HFF-Myc (cell line): ENCODE results near the gene SSBP3.
"Not testable (repeated sequence)": the region's sequence is repeated elsewhere in the genome, so short reads cannot be mapped to it uniquely, and the experiment has no call there.

ENCODE experiments used
- DNase-seq: peaks from one replicate; pipeline ENCODE4 v3.0.0-alpha.2; 2011; ENCODE audit warnings: low read depth; ENCODE audit errors: extremely low read depth
- H3K4me3 ChIP-seq: replicated peaks from 2 replicates; pipeline ENCODE4 v1.5.1; 2011; ENCODE audit warnings: low read depth, mild to moderate bottlenecking, control low read depth, low read length
- TF ChIP-seq, protein P1 (sequence below): IDR thresholded peaks from 2 replicates; pipeline ENCODE4 v1.5.1; 2012; ENCODE audit warnings: mild to moderate bottlenecking, low read depth, low read length, control low read depth; ENCODE audit errors: missing control alignments

Gene SSBP3

DNA sequence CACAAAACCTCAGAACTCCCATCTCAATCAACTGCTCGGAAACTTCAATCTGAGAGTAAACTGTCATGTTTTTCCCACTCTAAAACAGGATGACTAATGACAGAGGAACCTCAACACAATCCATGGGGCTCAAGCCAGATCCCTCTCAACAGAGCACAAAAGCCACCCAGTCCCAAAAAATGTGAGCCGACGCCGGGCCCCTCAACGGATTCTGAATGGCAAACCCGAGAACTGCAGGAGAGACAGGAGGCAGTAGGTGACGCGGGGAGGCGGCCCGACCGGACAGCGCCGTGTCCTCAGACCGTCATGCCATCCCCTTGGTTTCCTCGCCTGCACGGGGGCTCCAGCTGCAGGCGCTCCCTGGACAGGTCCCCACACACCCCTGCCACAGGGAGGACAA, 53.4 kb downstream of the SSBP3 start:
- no peak for DNase-seq
- no peak overlapping the region for H3K4me3 ChIP-seq
- TF ChIP-seq, protein P1, sequence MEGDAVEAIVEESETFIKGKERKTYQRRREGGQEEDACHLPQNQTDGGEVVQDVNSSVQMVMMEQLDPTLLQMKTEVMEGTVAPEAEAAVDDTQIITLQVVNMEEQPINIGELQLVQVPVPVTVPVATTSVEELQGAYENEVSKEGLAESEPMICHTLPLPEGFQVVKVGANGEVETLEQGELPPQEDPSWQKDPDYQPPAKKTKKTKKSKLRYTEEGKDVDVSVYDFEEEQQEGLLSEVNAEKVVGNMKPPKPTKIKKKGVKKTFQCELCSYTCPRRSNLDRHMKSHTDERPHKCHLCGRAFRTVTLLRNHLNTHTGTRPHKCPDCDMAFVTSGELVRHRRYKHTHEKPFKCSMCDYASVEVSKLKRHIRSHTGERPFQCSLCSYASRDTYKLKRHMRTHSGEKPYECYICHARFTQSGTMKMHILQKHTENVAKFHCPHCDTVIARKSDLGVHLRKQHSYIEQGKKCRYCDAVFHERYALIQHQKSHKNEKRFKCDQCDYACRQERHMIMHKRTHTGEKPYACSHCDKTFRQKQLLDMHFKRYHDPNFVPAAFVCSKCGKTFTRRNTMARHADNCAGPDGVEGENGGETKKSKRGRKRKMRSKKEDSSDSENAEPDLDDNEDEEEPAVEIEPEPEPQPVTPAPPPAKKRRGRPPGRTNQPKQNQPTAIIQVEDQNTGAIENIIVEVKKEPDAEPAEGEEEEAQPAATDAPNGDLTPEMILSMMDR, result no peak

DNA sequence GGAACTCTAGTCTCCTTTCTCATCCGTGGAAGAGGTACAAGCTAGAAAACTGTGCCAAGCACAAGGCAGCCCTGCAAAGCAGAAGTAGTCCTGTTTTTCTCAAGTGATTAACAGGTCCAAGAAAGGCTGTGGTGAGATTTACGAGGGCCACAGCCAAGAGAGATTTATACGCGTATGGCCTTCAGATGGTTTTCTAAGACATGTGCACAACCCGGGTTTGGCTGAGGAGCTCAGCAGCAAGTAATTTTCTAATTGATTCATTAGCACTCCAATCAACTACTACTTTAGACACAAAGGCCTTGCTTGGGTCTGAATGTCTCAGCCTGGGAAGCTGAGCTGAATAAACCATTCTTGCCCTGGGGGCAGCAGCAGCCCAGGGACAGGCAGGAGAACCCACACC, 55.8 kb downstream of the SSBP3 start:
- DNase-seq, result no peak
- no peak overlapping the region for H3K4me3 ChIP-seq
- TF ChIP-seq, protein P1, result no peak

- H3K4me3 ChIP-seq, result no peak overlapping the region
- TF ChIP-seq, protein P1, result no peak
- DNase-seq, result no peak
Measured at GRCh38 chr1:54348700-54349021, 57.5 kb downstream of the SSBP3 start.

DNA sequence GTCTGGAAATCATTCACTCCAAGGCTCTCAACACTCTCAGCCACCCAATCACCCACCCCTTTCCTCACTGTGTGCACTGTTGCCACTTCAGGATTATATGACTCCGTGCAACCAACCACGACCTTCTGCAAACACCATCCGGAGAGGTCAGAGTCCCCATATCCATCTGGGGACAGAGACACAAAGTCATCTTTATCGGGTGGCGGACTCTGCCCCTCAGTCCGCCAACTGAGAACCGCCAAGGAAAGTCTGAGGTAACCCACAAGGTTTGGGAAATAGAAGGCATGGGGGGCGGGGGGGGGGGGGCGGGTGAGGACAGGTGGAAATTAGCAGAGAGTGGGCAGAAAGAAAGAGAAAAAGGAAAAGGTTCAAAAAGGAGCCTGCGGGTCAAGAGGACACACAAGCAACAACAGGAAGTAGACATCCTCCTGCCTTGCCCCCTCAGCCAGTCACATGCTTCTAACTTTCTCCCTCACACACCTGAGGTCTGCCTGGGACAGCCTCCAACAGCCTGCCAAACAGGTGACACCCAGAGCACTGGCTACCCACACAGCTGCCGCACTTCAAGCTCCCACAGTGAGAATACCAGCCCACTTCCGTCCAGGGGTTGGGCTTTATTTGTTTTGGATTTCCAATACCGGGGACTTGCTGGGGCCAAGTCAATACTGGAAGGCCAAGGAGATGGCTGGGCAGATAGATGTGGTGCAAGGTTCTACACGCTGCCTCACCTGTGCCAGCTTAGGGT, 58.1 kb downstream of the SSBP3 start:
- TF ChIP-seq, protein P1, result no peak
- no peak overlapping the region for H3K4me3 ChIP-seq
- no peak for DNase-seq

DNA sequence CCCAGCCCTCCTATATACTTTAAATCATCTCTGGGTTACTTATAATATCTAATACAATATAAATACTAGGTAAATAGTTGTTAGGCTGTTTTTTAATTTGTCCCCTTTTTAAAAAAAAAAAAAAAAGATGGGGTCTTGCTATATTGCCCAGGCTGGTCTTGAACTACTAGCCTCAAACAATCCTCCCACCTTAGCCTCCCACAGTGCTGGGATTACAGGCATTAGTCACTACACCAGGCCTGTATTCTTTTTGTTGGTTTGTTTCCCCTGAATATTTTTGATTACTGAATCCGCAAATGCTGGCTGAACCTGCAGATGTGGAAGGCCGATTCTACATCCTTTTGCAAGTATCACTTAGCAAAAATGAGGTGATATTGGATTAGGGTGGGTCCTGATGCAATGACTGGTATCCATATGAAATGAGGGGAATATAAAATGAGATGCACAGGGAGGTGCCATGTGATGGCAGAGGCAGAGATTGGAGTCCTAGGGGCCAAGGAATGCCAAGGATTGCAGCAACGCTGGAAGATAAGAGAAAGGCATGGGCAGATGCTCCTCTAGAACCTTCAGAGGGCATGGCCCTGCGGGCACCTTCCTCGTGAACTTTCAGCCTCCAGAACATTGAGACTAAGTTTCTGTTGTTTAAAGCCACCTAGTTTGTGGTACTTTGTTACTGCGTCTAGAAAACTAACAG, 58.8 kb downstream of the SSBP3 start:
- no peak for DNase-seq
- no peak overlapping the region for H3K4me3 ChIP-seq
- TF ChIP-seq, protein P1, result no peak

DNA sequence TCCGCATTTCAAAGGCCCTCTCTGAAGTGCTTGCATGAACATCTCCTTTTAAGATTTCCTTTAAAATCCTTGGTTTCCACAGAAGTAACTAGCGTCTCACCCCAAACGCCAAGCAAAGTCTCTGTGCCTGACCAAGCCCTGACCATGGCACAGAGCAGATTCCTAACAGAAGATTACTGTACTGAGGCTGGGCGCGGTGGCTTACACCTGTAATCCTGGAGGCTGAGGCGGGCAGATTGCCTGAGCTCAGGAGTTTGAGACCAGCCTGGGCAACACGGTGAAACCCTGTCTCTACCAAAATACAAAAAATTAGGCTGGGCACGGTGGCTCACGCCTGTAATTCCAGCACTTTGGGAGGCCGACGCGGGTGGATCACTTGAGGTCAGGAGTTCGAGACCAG, 60.6 kb downstream of the SSBP3 start:
- not testable (repeated sequence) for H3K4me3 ChIP-seq, DNase-seq

DNA sequence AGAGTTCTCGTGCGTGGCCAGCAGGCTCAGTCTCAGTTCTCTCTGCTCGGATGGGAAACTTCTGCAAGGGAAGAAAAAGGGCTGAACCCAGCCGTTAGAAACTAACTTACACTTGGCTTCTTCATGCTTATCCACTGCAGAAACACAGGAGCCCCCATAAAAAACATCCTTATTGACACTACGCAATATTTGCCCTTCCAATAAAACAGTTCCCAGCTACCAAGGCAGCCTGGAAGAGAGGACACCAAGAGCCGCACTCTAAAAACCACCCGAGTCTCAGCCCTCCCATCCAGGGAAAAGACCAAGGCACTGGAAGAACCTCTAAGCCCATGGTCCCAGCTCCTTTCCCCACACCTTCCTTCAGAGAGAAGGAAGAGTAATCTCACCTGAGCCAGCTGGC, 61.1 kb downstream of the SSBP3 start:
- H3K4me3 ChIP-seq, result no peak overlapping the region
- DNase-seq, result no peak
- TF ChIP-seq, protein P1, result no peak
